ENCODE results near the gene SLC12A3.
"Not testable (repeated sequence)": the region's sequence is repeated elsewhere in the genome, so short reads cannot be mapped to it uniquely, and the experiment has no call there.

The SLC12A3 gene

DNA sequence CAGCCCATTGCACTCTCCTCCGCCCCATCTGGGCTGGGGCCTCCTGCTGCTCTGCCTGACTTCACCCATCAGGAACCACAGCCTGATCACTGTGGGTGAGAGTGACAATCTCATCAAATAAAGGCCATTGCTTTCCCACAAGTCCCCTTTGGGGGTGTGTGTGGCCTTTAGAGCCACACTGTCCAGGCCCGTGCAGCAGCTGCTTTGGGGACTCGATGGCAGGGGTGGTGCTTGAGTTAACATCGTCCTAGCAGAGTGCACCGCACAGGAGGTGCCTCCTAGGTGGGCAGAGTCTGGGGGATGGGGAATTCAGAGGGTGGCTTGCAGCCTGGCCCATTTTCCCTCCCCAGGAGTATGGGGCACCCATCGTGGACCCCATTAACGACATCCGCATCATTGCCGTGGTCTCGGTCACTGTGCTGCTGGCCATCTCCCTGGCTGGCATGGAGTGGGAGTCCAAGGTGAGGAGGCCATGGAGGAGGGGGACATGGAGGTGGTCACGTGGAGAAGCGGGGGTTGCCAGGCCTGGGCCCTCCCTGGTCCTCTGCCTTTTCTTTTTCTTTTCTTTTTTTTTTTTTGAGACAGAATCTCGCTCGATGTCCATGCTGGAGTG, 5.4 kb downstream of the SLC12A3 start:
- DNase-seq, result no peak

DNA sequence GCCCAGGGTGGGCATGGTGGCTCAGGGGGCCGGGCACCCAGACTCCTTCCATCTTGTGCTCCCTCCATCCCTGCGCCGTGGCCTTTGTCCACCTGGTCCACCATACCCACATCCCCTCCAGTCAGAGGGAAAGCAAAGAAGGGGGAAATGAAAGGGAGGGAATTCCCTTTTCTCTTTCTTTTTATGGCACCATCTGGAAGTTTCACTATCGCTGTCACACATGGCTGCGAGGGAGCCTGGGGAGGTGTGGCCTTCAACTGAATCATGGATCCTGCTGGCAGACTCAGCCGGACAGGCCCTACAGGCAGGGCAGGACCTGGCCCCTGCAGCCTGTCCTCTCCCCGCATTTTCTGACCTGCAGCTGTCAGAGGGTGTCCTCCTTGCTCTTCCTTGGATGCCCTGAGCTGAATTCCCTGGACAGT, 6.2 kb downstream of the SLC12A3 start:
- DNase-seq, result no peak

DNA sequence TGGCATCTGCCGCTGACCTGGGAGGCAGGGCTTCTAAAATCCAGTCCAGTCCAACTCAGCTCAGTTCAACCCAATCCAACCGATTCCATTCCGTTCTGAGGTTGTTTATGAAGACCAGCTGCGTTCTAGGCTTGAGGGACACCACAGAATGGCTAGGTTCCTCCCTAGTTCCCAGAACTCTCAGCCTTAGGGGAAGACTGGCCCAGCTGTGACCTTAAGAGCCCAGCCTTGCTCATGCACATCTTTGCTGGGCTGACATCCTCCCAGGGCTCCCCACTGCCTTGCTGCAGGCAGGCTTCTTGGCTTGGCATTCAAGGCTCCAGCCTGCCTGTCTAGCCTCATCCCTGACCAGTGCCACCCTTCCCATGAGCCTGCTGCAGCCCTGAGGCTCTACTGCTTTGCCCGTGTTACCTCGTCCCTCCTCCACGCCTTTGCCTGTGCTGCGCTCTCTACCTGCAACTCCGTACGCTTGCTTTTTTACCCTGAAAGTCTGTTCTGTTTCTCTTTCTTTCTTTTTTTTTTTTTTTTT, 7.9 kb downstream of the SLC12A3 start:
- no peak for DNase-seq

DNA sequence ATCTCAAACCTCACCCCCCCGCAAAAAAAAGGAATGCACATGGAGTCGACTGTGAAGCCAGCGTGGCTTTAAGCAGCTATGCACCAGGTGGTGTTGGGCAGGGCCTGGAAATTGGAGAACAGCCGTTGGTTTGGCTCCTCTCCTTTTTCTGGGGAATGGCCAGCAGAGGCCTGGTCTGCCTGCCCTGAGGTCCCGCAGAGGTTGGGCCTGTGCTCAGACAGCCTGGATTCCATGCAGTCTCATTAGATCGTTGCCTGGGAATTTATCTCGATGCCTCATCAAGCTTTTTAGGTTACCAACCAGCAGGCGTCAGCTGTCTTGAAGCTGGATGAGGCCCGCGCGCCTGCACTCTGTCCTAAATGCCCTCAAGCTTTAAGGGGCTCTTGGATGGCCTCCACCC, 9.8 kb downstream of the SLC12A3 start:
- no peak for DNase-seq

DNA sequence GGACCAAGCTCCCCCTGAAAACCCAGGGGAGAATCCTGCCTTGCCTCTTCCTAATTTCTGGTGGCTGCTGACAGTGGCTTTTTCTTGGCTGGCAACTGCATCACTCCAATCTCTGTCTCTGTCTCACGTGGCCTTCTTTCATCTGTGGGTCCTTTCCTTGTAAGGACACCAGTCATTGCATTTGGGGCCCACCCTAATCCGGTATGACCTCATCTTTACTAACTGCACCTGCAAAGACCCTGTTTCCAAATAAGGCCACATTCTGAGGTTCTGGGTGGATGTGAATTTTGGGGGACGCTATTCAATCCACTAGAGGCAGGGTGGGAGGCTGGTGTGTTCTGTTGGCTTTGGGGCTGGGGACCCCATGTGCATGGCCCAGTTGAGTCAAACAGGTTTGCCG, 11.0 kb downstream of the SLC12A3 start:
- no peak for DNase-seq

DNA sequence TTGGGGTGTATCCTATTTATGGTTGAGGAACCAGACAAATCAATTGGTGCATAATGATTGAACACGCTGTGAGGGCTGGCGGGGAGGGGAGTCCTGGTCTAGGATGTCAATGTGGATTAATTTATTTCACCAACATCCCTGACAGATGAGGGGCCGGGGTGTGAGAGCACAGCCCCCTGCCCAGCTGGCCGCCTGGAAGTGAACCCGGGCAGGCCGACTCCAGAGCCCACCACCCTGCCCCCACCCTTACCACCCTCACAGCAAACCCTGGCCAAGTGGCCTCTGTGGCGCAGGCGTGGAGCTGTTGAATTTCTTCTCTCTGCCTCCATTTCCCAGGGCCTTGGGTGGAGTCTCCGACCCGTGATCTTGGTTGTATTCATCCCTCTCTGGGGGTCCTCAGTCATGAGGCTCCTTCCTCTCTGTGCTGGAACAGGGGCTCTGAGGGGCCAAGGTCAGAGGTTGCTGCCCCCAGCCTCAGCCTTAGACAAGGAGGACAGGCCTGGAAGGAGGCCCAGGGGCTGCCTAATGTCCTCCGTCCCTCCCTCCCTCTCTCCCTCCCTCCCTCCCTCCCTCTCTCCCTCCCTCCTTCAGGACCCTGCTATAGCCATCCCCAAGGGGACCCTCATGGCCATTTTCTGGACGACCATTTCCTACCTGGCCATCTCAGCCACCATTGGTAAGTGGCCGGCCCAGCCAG, 12.6 kb downstream of the SLC12A3 start:
- DNase-seq, result no peak

DNA sequence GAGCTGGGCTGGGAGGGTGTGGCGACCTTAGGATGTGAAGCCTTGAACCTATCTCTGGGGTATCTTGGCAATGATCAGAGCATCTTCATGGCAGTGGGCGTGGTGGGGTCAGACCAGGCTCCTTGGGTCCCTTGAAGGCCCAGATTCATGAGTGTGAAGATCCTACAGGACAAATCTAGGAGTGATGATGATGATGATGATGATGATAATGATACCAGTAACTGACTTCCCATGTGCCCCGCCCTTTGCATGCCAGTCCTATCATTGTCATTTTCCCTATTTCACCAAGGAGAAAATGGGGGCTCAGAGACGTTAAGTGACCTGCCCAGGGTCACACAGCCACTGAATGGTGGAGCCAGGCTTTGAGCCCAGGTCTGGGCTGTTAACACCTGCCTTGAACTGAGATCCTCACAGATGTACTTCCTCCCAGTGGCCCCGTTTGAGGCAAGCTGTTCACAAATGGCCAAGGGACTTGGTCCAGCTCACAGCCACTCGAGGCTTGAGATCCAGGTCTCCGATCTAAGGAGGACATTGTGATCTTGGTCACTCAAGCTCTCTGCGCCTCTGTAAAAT, 13.4 kb downstream of the SLC12A3 start:
- no peak for DNase-seq

DNA sequence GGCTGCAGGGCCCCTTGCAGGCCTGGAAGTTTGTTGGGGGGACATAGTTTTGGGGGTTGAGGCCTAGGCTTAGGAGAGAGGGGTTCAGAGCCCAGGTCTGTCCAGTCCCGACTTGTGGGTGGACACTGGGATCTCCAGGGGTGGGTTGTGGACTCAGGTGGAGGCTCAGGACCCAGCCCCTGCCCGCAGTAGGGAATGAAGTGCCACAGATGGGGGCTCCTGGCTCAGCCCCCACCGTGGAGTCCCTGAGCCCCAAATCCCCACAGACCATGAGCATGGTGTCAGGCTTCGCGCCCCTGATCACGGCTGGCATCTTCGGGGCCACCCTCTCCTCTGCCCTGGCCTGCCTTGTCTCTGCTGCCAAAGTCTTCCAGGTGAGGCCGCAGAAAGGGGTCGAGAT, 14.3 kb downstream of the SLC12A3 start:
- no peak for DNase-seq

DNA sequence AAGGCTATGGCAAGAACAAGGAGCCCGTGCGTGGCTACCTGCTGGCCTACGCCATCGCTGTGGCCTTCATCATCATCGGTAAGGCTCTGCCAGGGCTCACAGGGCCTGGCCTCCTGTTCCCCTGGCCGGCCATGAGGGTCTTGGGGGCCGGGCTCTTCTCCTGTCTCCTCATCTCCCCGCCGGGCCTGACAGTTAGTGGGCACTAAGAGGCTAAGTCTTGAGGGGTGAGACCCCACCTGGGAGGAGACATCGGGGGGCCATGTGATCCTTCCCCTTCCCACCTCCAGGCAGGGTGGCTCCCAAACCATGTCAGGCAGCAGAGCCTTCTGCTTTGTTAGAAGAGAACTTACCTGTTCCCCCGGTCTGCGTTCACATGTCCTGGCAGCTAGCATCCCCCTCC, 15.2 kb downstream of the SLC12A3 start:
- no peak for DNase-seq

DNA sequence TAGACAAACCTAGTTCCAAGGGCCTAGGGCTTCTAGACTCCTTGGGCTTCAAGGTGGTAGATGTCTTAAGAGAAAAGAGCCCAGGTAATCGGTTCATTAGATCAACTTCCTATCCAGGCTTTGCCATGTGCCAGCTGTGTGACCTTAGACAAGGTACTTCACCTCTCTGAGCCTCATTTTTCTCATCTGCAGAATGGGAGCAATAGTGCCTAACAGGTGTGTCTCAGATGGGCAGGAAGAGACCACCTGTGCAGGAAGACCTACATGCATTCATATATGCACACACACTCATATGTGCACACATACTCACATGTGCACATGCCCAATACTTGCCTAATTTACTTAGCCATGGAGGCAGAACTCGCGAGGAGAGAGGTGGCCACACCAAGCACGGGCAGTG, 15.7 kb downstream of the SLC12A3 start:
- DNase-seq, result no peak

DNA sequence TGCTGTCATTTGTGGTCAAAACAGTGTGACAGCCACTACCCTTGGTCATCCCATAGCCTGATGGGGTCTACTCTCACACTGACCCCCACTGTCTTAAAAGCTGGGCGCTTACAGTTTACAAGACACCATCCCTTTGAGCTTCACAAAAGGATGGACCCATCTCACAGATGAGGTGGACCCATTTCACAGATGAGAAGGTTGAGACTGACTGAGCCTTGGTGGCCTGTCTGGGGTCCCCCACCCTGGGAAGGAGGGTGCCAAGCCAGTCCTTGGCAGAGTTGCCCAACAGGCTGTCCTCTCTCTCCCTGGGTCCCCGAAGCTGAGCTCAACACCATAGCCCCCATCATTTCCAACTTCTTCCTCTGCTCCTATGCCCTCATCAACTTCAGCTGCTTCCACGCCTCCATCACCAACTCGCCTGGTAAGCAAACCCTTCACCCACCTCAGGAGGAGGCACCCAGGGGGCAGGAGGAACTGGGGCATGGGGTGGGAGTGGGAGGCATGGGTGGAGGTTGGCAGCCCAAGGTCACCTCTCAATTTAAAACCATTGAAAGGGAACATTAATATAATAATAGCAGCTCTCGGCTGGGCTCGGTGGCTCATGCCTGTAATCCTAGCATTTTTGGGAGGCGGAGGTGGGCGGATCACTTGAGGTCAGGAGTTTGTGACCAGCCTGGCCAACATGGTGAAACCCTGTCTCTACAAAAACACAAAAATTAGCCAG, 17.2 kb downstream of the SLC12A3 start:
- DNase-seq, result no peak

DNA sequence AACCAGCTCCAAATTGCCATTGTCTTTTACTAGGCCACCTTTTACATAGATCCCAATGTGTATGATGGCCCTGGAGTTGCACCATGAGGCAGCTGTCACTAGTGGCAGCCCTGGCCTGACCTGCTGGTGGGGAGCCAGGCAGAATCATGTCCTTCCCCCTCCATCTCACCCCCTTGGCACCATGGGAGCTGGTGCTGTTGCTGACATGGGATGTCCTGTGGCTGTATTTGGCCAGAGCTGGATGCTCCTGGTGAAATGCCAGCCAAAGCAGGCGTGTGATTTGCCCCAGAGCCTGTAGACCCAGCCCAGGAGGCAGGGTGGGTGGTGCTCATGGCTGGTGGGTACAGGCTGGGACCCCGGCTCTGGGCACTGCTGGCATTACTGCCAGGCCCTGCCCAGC, 18.6 kb downstream of the SLC12A3 start:
- no peak for DNase-seq

DNA sequence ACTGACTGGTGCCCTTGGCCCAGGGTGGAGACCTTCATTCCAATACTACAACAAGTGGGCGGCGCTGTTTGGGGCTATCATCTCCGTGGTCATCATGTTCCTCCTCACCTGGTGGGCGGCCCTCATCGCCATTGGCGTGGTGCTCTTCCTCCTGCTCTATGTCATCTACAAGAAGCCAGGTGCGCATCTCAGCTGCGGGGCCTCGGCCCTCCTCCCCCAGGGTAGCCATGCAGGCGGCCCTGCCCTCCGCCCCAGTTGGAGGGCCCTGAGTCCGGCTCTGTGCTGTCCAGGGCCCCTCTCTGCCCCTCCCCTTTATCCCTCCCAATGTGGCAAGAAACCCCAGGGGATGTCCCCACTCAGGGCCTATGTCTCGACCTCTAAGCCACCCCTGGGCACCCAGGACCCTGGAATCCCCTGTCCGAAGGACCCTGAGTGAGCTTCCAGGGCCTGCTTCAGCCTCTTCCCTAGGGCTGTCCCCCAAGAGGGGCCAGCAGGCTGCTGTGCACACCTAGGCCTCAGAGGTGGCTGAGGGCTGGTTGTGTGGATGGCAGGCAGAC, 19.1 kb downstream of the SLC12A3 start:
- no peak for DNase-seq

DNA sequence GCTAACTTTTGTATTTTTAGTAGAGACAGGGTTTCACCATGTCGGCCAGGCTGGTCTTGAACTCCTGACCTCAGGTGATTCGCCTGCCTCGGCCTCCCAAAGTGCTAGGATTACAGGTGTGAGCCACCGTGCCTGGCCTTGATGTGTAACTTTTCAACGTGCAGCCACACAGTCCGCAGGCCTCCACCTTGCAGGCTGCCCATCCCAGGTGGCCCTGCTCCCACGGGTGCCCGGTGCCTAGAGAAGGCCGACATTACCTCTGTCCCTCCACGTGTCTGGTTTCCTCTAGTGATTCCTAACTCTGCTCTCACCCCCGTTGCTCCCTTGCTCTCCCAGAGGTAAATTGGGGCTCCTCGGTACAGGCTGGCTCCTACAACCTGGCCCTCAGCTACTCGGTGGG, 19.9 kb downstream of the SLC12A3 start:
- DNase-seq, result not testable (repeated sequence)

DNA sequence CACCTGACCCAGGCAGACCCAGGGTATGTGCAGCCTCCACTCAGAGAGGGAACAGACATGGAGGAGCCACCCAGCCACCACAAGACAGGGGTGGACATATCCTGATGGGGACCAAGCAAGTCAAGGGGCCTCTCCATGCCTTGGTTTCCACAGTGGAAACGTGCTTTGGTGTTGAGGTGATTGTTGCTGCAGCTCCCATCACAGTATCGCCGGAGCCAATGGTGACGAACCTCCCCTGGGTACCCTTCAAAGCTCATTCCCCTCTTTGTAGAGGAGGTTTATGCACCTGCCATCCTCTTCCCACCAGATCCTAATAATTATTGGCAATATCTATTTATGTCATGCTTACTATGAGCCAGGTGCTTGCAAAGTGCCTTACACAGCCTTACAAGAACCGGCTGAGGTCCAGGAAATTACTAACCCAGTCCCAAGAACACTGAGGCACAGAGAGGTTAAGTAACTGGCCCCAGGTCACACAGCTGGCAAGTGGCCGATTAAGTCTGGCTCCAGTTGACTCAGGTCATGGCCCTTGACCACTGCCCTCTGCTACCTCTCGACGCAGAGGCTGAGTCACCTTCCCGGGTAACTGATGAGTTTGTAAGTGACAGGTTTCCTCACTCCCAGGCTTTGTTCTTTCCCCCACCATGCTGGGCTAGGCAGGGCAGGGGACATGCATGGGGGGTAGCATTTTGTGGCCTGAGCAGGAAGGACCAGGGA, 20.6 kb downstream of the SLC12A3 start:
- no peak for DNase-seq

DNA sequence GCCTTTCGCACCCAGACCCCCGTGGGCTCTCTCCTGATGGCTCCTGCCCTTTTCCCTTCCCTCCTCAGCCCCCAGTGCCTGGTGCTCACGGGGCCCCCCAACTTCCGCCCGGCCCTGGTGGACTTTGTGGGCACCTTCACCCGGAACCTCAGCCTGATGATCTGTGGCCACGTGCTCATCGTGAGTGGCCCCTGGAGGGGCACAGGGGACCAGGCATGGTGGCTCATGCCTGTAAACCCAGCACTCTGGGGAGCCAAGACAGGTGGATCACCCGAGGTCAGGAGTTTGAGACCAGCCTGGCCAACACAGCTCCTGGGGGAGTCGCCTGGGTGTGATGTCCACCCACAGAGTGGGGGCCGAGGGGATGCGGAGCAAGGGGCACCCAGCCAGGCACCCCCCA, 21.3 kb downstream of the SLC12A3 start:
- DNase-seq, result no peak

DNA sequence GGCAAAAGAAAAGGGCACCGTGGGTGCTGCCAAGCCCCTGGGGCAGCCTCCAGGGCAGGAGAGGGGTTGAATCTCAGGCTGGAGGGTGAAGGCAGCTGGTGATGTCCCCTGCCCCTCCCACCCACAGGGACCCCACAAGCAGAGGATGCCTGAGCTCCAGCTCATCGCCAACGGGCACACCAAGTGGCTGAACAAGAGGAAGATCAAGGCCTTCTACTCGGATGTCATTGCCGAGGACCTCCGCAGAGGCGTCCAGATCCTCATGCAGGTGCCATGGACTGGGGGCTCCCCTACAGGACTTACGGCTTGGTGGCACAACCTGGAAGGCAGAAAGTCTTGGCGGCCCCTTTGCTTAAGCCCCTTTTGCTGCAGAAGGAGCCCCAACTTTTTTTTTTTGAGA, 21.8 kb downstream of the SLC12A3 start:
- DNase-seq, result no peak

DNA sequence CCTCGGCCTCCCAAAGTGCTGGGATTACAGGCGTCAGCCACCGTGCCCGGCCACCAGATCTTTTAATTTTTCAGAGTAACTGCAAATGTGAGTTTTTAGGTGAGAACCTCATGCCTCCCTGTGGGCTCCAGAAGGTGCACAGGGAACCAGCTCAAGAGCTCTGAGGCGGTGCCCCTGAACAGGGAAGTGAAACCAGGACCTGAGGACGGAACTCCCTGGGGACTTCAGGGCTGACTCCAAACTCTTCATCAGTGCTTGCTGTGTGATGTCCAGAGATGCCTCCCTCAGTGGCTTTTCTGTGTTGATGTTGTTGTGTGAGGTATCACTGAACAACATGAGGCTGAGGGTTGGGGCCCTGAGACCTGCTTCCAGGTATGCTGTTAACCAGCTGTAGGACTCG, 23.8 kb downstream of the SLC12A3 start:
- peak; percentile 69 for DNase-seq

DNA sequence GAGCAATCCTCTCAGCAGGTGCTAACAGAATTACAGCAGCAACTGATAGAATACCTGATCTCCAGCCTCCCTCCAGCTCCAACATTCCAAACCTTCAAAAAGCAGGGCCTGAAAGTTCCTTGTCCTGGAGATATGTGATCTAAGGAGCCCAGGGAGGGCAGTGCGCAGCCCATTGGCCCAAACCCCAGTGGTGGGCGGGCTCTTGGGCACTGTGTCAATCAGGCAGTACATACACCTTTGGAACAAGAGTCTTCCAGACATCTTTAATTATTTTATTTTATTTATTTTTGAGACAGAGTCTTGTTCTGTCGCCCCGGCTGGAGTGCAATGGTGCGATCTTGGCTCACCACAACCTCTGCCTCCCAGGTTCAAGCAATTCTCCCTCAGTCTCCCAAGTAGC, 24.2 kb downstream of the SLC12A3 start:
- no peak for DNase-seq

DNA sequence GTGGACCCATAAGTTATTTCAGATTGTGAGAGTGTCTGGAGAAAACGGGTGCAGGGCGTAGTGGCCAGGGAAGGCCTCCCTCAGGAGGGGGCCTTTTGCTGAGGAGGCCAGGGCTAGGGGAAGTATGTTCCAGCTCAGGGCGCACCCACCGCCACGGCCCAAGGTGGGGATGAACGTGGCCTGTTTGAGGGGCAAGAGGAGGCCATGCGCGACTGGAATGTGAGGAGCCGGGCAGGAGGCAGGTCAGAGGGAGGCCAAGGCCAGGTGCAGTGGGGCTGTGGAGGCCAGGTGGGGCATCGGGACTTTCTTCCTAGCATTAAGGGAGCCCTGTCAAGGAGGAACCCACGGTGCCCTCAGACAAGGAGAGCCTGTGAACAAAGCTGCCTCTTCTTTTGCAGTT, 26.7 kb downstream of the SLC12A3 start:
- DNase-seq, result no peak

DNA sequence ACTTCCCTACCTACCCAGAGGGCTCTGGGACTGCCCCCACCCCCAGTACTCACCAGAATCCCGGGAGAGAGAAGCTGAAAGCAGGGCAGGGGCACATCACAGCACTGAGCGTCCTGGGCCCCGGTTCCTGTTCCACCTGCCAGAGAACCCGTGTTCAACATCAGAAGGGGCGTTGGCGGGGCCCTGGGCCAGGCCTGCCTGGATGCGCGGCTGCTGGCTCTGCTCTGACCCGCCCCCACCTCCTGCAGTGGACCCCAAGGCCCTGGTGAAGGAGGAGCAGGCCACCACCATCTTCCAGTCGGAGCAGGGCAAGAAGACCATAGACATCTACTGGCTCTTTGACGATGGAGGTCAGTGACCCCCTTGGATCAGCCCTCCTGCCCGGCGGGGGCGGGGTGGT, 27.7 kb downstream of the SLC12A3 start:
- no peak for DNase-seq

DNA sequence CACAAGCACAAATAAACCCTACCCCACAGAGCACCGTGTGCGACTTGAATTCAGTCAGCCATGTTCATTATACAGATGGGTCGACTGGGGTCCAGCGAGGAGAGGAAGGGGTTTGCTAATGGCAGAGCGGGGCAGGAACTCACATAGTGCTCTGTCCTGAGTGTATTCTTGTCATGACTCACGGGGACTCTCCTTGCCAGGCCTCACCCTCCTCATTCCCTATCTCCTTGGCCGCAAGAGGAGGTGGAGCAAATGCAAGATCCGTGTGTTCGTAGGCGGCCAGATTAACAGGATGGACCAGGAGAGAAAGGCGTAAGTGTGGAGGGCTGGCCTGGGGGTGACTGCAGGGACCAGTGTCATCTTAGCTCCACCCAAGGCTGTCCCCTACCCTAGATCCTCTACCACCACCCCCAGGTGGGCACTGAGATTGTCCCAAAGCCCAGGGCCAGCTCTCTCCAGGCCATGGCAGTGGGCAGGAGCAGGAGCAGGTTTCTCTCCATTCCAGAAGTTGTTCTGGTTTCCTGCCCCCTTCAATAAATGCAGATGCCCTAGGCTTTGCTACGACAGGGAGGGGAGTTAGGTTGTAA, 29.4 kb downstream of the SLC12A3 start:
- no peak for DNase-seq

Measured in CD4-positive, alpha-beta T cell treated with Interleukin-15 for 1 hour (primary cell).